HepG2 (cell line): ENCODE data around the gene DTYMK. TPM values are rescaled to one million over a fixed set of nuclear protein-coding genes. Genes with fewer than 3 reads are reported as not detected.

Experiments used
- CSRNP2 ChIP-seq: sonication (generic); formaldehyde crosslinking; conservative IDR thresholded peaks from 2 replicates; pipeline ENCODE4 v1.8.0; 2022; ENCODE audit warnings: low read depth, missing genetic modification reagents
- KAT2B ChIP-seq: fragments of 150-350 bp; IDR thresholded peaks from 2 replicates; pipeline ENCODE4 v1.6.1; 2014; ENCODE audit warnings: low read depth, low read length, borderline replicate concordance
- LCORL ChIP-seq, 2 experiments: fragments of 450-650 bp in 1 of 2; sonication (generic) in 1 of 2; formaldehyde crosslinking in 1 of 2; IDR thresholded peaks; 2 replicates each; pipeline versions ENCODE4 v1.5.0 to v1.6.1; 2017 to 2020; ENCODE audit warnings: antibody characterized with exemption in 1 of 2, missing genetic modification reagents in 1 of 2
- NR2F1 ChIP-seq, 2 experiments: fragments of 450-650 bp in 1 of 2; formaldehyde crosslinking in 1 of 2; IDR thresholded peaks; 2 replicates each; pipeline versions ENCODE4 v1.5.0 to v1.6.1; 2016 to 2020; ENCODE audit warnings: mild to moderate bottlenecking in 1 of 2, missing compliant biosample characterization in 1 of 2, missing genetic modification reagents in 1 of 2, moderate library complexity in 1 of 2
- PAX8 ChIP-seq: sonication (generic); formaldehyde crosslinking; IDR thresholded peaks from 2 replicates; pipeline ENCODE4 v1.8.0; 2022; ENCODE audit warnings: mild to moderate bottlenecking, missing genetic modification reagents, borderline replicate concordance
- POLR2AphosphoS5 ChIP-seq: IDR thresholded peaks from 2 replicates; pipeline ENCODE4 v1.6.1; 2012; ENCODE audit warnings: low read depth, low read length
- PRDM10 ChIP-seq: sonication (generic); formaldehyde crosslinking; IDR thresholded peaks from 2 replicates; pipeline ENCODE4 v1.4.0; 2020; ENCODE audit warnings: low read depth, missing genetic modification reagents
- SSRP1 ChIP-seq: IDR thresholded peaks from 2 replicates; pipeline ENCODE4 v1.6.1; 2016; ENCODE audit warnings: control low read depth
- TCF7 ChIP-seq: sonication (generic); IDR thresholded peaks from 2 replicates; pipeline ENCODE4 v1.6.1; 2016; ENCODE audit warnings: antibody characterized with exemption, low read depth
- YY1 ChIP-seq: IDR thresholded peaks from 2 replicates; pipeline ENCODE4 v1.6.1; 2011; ENCODE audit warnings: low read length, low read depth, moderate library complexity, mild to moderate bottlenecking; ENCODE audit not compliant: insufficient read depth, insufficient replicate concordance
- ZNF143 ChIP-seq: sonication (generic); formaldehyde crosslinking; IDR thresholded peaks from 2 replicates; pipeline ENCODE4 v1.4.0; 2020; ENCODE audit warnings: missing genetic modification reagents
- ZNF235 ChIP-seq: sonication (generic); formaldehyde crosslinking; IDR thresholded peaks from 2 replicates; pipeline ENCODE4 v1.8.1; 2023; ENCODE audit warnings: mild to moderate bottlenecking, missing genetic modification reagents, borderline replicate concordance
- ZNF432 ChIP-seq: sonication (generic); formaldehyde crosslinking; IDR thresholded peaks from 2 replicates; pipeline ENCODE4 v1.5.0; 2020; ENCODE audit warnings: missing genetic modification reagents, mild to moderate bottlenecking, borderline replicate concordance
- ZNF547 ChIP-seq: sonication (generic); formaldehyde crosslinking; IDR thresholded peaks from 2 replicates; pipeline ENCODE4 v1.5.1; 2020; ENCODE audit warnings: mild to moderate bottlenecking, missing genetic modification reagents
- ZNF569 ChIP-seq: sonication (generic); formaldehyde crosslinking; IDR thresholded peaks from 2 replicates; pipeline ENCODE4 v1.5.0; 2020; ENCODE audit warnings: mild to moderate bottlenecking, missing genetic modification reagents, moderate library complexity, borderline replicate concordance
- ZNF749 ChIP-seq: sonication (generic); formaldehyde crosslinking; IDR thresholded peaks from 2 replicates; pipeline ENCODE4 v1.8.0; 2022; ENCODE audit warnings: mild to moderate bottlenecking, missing genetic modification reagents, moderate library complexity, borderline replicate concordance
- polyA plus RNA-seq, 8 experiments: library from polyadenylated mRNA; depleted of rRNA in 3 of 8; stranded (reverse) in 7 of 8; unstranded in 1 of 8; fragments of >200 nt; fragmentation: Illumina TruSeq in 4 of 8; extraction: Trizol in 4 of 8; gene quantifications; 2 replicates each; pipeline versions ENCODE4 v1.2.1 to v1.2.3, GENCODE V29; 2011 to 2016; ENCODE audit warnings: low read depth in 4 of 8, missing spikeins in 1 of 8, mixed read lengths in 1 of 8; ENCODE audit not compliant: insufficient read depth in 1 of 8
- total RNA-seq, 5 experiments: library from RNA; depleted of rRNA; stranded (reverse); fragments of >200 nt; fragmentation: Illumina TruSeq; extraction: Trizol; gene quantifications; 2 replicates each; pipeline ENCODE4 v1.2.3, GENCODE V29; 2016; ENCODE audit warnings: low read depth in 1 of 5
- TF ChIP-seq, protein P1 (sequence below): sonication (generic); formaldehyde crosslinking; IDR thresholded peaks from 2 replicates; pipeline ENCODE4 v1.5.0; 2020; ENCODE audit warnings: mild to moderate bottlenecking, missing genetic modification reagents
- TF ChIP-seq, protein P2 (sequence below): sonication (generic); formaldehyde crosslinking; IDR thresholded peaks from 2 replicates; pipeline ENCODE4 v1.4.0; 2020; ENCODE audit warnings: missing genetic modification reagents, low read depth, mild to moderate bottlenecking, borderline replicate concordance

The DTYMK gene
- total and polyA plus RNA-seq, 2 of the 13 experiments (the other 11 are each of a cell fraction or from before 2014, with no cell fraction given) = 57.5 to 134 TPM

DNA sequence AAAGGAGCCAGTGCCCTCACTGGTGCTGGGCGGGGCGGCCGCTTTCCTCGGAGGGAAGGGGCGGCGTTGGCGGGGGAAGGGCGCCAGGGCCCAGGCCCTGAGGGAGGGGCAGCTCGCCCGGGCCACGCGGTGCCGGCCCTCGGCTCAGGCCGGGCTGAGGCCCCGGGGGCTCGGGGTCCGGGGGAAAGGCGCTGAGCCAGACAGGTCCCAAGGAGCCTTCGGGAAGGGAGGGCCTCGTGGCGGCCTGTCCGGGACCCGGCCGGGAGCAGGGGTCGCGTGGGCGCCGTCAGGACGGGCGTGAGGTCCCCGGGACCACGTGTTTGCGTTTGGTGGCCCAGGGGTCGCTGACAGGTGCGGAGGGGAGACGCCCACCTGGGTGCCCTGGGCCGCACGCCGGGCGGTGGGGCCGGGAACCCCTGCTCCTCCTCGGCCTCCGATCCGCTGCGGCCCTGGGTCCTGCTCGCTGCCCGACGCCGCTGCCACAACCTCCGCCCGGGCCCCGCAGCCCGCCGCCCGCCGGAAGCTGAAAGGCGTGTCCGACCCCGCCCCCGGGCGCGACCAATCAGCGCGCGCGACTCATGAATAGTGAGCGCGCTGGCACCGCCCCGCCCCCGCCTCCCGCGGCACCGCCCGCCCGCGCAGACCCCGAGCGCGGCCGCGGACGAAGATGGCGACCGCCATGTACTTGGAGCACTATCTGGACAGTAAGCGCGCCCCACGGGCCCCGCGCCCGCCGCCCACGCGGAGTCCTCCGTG is 15.0 kb upstream of the DTYMK start, which contains the start of gene ING5 (continued):
- TF ChIP-seq PRDM10 (CRISPR knock-in tag) (no peak), ZNF432 (no peak), ZNF547 (CRISPR knock-in tag) (peak; percentile 98), PAX8 (CRISPR knock-in tag) (peak; percentile 54; the same call in 1 of the 2 replicates), YY1 (peak; percentile 95), ZNF569 (0 out of 2 replicates have a peak, but pooled peaks have one; percentile 86), ZNF143 (CRISPR knock-in tag) (peak; percentile 40), KAT2B (no peak), ZNF235 (CRISPR knock-in tag) (no peak; the same call in 1 of the 2 replicates), NR2F1 (CRISPR knock-in tag; IDR thresholded peaks at IDR 0.05) (peak in 1 of 2 experiments; percentile 48; a peak in 1 of 4 replicates), SSRP1 (CRISPR knock-in tag) (peak; percentile 95), CSRNP2 (CRISPR knock-in tag) (0 out of 2 replicates have a peak, but pooled peaks have one; percentile 63), POLR2AphosphoS5 (peak; percentile 80), LCORL (IDR thresholded peaks at IDR 0.05) (no peak), LCORL (CRISPR knock-in tag; IDR thresholded peaks at IDR 0.05) (peak; percentile 19; the same call in 1 of the 2 replicates), ZNF749 (peak; percentile 94), TCF7 (no peak)
- TF ChIP-seq, protein P1, sequence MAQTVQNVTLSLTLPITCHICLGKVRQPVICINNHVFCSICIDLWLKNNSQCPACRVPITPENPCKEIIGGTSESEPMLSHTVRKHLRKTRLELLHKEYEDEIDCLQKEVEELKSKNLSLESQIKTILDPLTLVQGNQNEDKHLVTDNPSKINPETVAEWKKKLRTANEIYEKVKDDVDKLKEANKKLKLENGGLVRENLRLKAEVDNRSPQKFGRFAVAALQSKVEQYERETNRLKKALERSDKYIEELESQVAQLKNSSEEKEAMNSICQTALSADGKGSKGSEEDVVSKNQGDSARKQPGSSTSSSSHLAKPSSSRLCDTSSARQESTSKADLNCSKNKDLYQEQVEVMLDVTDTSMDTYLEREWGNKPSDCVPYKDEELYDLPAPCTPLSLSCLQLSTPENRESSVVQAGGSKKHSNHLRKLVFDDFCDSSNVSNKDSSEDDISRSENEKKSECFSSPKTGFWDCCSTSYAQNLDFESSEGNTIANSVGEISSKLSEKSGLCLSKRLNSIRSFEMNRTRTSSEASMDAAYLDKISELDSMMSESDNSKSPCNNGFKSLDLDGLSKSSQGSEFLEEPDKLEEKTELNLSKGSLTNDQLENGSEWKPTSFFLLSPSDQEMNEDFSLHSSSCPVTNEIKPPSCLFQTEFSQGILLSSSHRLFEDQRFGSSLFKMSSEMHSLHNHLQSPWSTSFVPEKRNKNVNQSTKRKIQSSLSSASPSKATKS (CRISPR knock-in tag) = no peak
- TF ChIP-seq, protein P2, sequence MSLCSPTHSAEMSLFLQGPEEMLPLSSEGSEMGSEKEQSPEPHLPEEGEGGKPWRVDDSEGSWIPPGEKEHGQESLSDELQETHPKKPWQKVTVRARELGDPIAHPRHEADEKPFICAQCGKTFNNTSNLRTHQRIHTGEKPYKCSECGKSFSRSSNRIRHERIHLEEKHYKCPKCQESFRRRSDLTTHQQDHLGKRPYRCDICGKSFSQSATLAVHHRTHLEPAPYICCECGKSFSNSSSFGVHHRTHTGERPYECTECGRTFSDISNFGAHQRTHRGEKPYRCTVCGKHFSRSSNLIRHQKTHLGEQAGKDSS (CRISPR knock-in tag) = peak; percentile 97; the same call in 1 of the 2 replicates
